22Rv1 (cell line): ENCODE results near the gene TMEM82.

Experiments
- ZFX ChIP-seq: fragments of 450-650 bp; IDR thresholded peaks from 2 replicates; pipeline ENCODE4 v1.6.1; 2017; ENCODE audit warnings: antibody characterized with exemption, borderline replicate concordance
- TF ChIP-seq, protein P1 (sequence below): fragments of 450-650 bp; IDR thresholded peaks from 2 replicates; pipeline ENCODE4 v1.5.1; 2017; ENCODE audit warnings: mild to moderate bottlenecking

DNA sequence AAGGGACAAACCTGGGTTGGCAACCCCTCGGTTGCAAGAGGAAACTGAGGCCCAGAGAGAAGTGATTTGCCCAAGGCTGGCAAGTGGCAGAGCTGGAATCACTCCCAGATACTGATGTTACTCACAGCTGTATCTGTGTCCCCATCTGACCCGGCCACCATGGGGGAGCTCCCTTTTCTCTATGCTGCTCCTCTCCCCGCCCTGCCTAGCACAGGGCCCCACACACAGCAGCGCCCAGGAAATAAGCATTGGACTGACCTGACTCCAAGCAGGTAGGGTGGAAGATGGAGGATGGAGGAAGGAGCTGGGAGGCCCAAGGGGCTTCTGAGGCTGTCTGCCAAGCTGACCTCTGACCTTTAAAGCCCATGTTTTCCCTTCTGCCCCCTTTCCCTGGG lies 13.3 kb downstream of the TMEM82 start:
- TF ChIP-seq, protein P1, sequence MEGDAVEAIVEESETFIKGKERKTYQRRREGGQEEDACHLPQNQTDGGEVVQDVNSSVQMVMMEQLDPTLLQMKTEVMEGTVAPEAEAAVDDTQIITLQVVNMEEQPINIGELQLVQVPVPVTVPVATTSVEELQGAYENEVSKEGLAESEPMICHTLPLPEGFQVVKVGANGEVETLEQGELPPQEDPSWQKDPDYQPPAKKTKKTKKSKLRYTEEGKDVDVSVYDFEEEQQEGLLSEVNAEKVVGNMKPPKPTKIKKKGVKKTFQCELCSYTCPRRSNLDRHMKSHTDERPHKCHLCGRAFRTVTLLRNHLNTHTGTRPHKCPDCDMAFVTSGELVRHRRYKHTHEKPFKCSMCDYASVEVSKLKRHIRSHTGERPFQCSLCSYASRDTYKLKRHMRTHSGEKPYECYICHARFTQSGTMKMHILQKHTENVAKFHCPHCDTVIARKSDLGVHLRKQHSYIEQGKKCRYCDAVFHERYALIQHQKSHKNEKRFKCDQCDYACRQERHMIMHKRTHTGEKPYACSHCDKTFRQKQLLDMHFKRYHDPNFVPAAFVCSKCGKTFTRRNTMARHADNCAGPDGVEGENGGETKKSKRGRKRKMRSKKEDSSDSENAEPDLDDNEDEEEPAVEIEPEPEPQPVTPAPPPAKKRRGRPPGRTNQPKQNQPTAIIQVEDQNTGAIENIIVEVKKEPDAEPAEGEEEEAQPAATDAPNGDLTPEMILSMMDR = no peak
- no peak for TF ChIP-seq ZFX
